ENCODE measurements around the gene PLAAT4.

Gene PLAAT4

DNA sequence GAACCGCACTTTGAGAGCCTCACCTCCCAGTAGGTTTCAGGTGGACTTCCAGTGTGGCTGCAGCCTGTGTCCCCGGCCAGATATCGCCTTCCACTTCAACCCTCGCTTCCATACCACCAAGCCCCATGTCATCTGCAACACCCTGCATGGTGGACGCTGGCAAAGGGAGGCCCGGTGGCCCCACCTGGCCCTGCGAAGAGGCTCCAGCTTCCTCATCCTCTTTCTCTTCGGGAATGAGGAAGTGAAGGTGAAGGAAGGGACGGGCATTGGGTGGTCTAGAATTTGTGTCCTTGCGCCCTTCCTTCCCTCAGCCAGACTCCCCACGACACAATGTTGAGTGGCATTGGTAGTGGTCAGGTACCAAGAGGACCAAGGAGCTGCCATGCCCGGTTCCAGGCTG lies 27.9 kb upstream of the PLAAT4 start:
- ChIA-PET POLR2A (ENCODE audit: low non-redundant PET) (no interaction called here), CTCF (interaction anchor here (0.6 kb wide), 1 partner anchor 50 kb away, joined by 3 read pairs; no protein-coding TSS in a partner anchor)
- TF ChIP-seq CTCF (conservative IDR thresholded peaks at IDR 0.05; ENCODE audit: low read depth) = no peak
- H3K27ac ChIP-seq = no peak overlapping the region
- DNase-seq (ENCODE audit: low spot score) = no peak

DNA sequence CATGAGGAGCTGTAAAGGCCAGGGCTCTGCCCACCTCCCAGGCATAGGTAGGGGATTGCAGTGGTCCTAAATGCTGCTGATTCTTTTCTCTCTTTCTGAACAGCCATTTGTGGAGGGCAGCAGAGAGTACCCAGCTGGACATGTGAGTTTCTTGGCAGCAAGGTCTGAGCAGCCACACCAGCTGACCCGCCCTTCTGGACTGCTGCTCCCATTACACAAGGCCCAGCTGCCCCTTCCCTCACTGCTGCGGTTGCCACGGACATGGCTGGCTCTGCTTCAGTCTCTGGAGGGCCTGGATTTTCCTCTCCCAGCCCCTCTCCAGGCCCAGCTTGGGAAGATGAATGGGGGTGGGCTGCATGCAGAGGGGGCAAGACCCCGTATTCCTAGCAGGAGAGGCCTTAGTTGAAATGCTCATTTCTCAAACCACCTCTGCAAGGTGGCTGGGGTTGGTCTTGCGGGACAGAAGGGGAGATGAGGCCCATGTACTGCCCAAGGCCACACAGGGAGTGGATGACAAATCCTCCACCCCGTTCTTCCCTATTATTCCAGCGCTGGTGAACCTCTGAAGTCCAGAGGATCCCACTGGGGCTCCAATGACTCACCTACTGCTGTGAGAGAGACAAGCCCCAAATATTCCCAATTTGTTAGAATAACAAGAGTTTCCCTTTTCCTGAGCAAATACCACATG lies 26.1 kb upstream of the PLAAT4 start:
- ChIA-PET POLR2A (ENCODE audit: low non-redundant PET) (no interaction called here), CTCF (no interaction called here)
- DNase-seq (ENCODE audit: low spot score) = no peak
- no peak overlapping the region for H3K27ac ChIP-seq
- no peak for TF ChIP-seq CTCF (conservative IDR thresholded peaks at IDR 0.05; ENCODE audit: low read depth)

- CTCF ChIA-PET = interaction anchor here (1.2 kb wide), 1 partner anchor 227 kb away, joined by 3 read pairs; no protein-coding TSS in a partner anchor
Observed at GRCh38 chr11:63511048-63511748, 25.4 kb upstream of the PLAAT4 start.

GRCh38 chr11:63512816-63513215 lies 23.8 kb upstream of the PLAAT4 start:
- POLR2A ChIA-PET (ENCODE audit: low non-redundant PET) = no interaction called here
- H3K27ac ChIP-seq = no peak overlapping the region
- DNase-seq (ENCODE audit: low spot score) = no peak
- CTCF ChIA-PET = interaction anchor here (0.7 kb wide), 1 partner anchor 123 kb away, joined by 3 read pairs; no protein-coding TSS in a partner anchor
- TF ChIP-seq CTCF (conservative IDR thresholded peaks at IDR 0.05; ENCODE audit: low read depth) = no peak

More at GRCh38 chr11:63511048-63511748, 25.4 kb upstream of the PLAAT4 start:
- POLR2A ChIA-PET (ENCODE audit: low non-redundant PET) = no interaction called here
- DNase-seq (ENCODE audit: low spot score) = no peak
- no peak for TF ChIP-seq CTCF (conservative IDR thresholded peaks at IDR 0.05; ENCODE audit: low read depth)
- no peak overlapping the region for H3K27ac ChIP-seq

DNA sequence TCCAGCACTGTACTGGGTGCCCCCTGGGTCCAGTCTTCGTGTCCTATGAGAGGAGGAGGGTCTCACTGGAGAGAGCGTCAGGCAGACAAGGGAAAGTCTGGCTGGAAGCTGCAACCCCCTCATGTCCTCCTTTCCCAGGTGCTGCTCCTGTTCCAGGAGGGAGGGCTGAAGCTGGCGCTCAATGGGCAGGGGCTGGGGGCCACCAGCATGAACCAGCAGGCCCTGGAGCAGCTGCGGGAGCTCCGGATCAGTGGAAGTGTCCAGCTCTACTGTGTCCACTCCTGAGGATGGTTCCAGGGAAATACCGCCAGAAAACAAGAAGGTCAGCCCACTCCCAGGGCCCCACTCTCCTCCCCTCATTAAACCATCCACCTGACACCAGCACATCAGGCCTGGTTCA lies 20.5 kb upstream of the PLAAT4 start:
- H3K27ac ChIP-seq = no peak overlapping the region
- ChIA-PET CTCF (no interaction called here), POLR2A (ENCODE audit: low non-redundant PET) (no interaction called here)
- TF ChIP-seq CTCF (conservative IDR thresholded peaks at IDR 0.05; ENCODE audit: low read depth) = no peak
- no peak for DNase-seq (ENCODE audit: low spot score)

GRCh38 chr11:63517156-63517555 lies 19.5 kb upstream of the PLAAT4 start:
- DNase-seq (ENCODE audit: low spot score) = no peak
- H3K27ac ChIP-seq = no peak overlapping the region
- CTCF ChIA-PET = interaction anchor here (0.6 kb wide), 1 partner anchor 89 kb away, joined by 5 read pairs; no protein-coding TSS in a partner anchor
- no peak for TF ChIP-seq CTCF (conservative IDR thresholded peaks at IDR 0.05; ENCODE audit: low read depth)
- POLR2A ChIA-PET (ENCODE audit: low non-redundant PET) = no interaction called here
